Suprapubic skin (tissue), 4 donors: ENCODE measurements around the gene IFNG.

Source experiments
- POLR2A ChIP-seq, 2 donors: fragments of 450-650 bp; IDR thresholded peaks; one replicate each; pipeline ENCODE4 v1.6.1; 2017; ENCODE audit warnings: antibody characterized with exemption in 2 of 2, mild to moderate bottlenecking in 2 of 2, moderate library complexity in 2 of 2
- POLR2AphosphoS5 ChIP-seq, 3 donors: sonication (generic); formaldehyde crosslinking; IDR thresholded peaks; one replicate each; pipeline ENCODE4 v1.6.1; 2017; ENCODE audit warnings: antibody characterized with exemption in 3 of 3

DNA sequence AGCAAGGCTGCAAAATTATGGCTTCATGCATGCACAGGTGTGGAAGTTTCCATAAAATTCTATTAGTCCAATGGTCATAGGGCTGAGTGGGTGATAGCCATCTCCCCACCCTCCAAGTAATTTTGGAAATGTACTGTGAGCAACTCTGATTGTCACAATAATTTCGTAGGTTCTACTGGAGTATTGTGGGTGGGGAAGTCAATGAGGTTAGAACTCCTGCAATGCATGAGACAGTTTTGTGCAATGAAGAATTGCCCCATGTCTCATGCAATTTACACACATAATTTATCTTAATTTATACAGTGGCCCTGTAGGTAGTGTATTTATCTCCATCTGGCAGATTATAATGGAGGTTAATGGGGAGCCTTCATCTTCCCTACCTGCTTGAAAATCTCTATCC, 20.5 kb downstream of the IFNG start:
- no peak for TF ChIP-seq POLR2A (IDR thresholded peaks at IDR 0.05)
- TF ChIP-seq POLR2AphosphoS5 (IDR thresholded peaks at IDR 0.05), result no peak
